ENCODE measurements around the gene GNB3.

GNB3 gene

DNA sequence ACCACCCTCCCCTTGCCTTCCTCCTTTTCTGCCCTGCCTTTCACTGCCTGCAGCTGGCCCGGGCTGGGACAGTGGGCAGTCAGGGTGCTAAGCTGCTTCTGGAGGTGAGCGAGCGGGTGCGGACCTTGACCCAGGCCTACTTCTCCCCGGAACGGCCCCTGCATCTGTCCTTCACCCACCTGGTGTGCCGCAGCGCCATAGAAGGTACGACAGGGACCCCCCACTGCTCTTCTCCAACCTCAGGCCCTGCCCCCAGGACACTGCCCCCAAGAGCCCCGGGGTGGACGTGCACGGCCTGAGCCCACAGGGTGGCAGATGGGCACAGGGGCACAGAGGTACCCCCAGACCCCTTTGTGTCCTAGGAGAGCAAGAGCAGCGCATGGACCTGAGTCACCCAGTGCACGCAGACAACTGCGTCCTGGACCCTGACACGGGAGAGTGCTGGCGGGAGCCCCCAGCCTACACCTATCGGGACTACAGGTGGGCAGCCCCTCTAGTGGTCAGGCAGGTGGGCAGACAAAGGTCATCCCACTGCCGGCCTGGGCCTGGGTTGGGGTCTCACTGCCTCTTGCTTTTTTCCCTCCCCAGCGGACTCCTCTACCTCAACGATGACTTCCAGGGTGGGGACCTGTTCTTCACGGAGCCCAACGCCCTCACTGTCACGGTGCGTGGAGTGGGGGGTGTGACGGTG lies 3.2 kb upstream of the GNB3 start:
- no peak overlapping the region for H3K4me3 ChIP-seq (ENCODE audit: low read length)
- DNase-seq (ENCODE audit: low read depth) = no peak
- TF ChIP-seq, protein P1, sequence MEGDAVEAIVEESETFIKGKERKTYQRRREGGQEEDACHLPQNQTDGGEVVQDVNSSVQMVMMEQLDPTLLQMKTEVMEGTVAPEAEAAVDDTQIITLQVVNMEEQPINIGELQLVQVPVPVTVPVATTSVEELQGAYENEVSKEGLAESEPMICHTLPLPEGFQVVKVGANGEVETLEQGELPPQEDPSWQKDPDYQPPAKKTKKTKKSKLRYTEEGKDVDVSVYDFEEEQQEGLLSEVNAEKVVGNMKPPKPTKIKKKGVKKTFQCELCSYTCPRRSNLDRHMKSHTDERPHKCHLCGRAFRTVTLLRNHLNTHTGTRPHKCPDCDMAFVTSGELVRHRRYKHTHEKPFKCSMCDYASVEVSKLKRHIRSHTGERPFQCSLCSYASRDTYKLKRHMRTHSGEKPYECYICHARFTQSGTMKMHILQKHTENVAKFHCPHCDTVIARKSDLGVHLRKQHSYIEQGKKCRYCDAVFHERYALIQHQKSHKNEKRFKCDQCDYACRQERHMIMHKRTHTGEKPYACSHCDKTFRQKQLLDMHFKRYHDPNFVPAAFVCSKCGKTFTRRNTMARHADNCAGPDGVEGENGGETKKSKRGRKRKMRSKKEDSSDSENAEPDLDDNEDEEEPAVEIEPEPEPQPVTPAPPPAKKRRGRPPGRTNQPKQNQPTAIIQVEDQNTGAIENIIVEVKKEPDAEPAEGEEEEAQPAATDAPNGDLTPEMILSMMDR (conservative IDR thresholded peaks at IDR 0.05; ENCODE audit: low read depth, low read length) = no peak

DNA sequence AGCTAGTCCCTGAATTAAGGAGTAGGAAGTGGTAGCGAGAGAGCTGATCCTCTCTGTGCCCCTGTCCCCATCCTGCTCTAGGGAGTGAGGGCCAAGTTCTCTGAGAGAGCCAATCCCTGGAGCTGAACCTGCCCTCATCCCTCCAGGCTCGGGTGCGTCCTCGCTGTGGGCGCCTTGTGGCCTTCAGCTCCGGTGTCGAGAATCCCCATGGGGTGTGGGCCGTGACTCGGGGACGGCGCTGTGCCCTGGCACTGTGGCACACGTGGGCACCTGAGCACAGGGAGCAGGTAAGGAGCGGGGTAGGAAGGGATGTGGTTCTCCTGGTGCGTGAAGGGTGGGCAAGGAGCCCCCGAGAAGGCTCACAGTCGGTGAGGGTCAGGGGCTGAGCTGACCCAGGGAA lies 1.9 kb upstream of the GNB3 start:
- no peak overlapping the region for H3K4me3 ChIP-seq (ENCODE audit: low read length)
- TF ChIP-seq, protein P1 (conservative IDR thresholded peaks at IDR 0.05; ENCODE audit: low read depth, low read length) = no peak
- DNase-seq (ENCODE audit: low read depth) = no peak

DNA sequence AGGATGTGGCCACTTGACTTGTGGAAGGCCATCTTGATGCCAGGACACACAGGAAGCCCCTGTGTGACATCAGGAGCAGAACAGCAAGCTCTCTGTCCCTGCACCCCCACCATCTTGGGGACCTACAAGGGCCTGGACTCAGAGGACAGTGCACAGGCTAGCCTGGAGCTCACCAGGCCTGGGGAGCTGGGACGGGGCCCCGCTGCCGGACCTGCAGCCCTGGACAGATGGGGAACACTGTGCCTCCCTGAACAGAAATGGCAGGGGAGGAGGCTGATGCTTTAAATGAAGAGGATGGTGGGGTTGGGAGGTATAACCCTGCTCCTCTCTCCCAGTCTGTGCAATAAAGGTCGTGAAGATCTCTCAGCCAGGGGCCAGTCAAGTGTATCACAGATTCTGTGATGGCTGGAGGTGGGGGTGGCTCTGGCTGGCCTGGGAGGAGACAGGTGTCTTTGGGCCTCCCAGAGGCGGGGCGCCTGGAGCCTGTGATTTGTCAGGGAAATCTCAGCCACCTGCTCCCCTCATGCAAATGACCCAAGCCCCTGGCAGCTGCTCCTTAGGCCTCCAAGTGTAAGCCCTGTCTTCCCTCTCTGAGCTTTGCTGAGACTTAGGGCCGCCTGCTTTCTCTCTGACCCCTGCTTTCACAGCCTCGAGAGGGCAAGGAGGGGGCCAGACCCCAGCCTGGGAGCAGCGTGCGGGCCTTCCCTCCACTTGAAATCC lies 1.1 kb upstream of the GNB3 start:
- TF ChIP-seq, protein P1 (conservative IDR thresholded peaks at IDR 0.05; ENCODE audit: low read depth, low read length) = no peak
- no peak for DNase-seq (ENCODE audit: low read depth)
- no peak overlapping the region for H3K4me3 ChIP-seq (ENCODE audit: low read length)

DNA sequence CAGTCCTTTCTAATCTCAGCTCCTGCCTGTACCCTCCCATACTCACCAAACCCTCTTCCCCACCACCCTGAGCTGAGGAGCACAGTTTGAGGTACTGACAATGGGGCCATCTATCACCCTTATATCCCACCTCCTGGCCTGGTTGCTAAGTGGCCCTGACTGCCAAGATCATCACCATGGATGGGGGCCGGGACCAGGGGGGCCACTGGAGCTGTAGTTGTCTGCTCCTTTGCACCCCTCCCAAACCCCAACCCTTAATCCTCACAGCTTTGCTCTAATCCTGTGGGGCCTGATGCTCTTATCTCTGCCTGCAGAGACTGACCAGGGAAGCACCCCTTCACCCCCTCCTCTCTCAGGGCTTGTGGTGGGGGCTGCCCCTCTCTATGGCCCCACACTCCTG lies 395 bp upstream of the GNB3 start:
- TF ChIP-seq, protein P1 (conservative IDR thresholded peaks at IDR 0.05; ENCODE audit: low read depth, low read length) = no peak
- no peak for DNase-seq (ENCODE audit: low read depth)
- no peak overlapping the region for H3K4me3 ChIP-seq (ENCODE audit: low read length)

DNA sequence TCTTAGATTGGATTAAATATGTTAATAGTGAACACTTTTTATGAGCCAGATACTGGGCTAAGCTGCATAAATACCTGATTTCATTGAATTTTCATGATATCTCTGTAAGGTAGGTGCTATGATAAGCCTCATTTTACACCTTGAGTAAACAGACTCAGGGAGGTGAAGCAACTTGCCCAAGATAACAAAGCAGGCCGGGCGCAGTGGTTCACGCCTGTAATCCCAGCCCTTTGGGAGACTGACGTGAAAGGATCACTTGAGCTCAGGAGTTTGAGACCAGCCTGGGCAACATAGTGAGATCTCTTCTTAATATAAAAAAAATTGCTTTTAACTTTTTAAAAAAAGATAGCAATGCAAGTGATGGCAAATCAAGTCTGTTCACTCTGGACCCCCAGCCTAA lies 1.4 kb downstream of the GNB3 start:
- DNase-seq (ENCODE audit: low read depth) = no peak
- TF ChIP-seq, protein P1 (conservative IDR thresholded peaks at IDR 0.05; ENCODE audit: low read depth, low read length) = no peak
- H3K4me3 ChIP-seq (ENCODE audit: low read length) = no peak overlapping the region

DNA sequence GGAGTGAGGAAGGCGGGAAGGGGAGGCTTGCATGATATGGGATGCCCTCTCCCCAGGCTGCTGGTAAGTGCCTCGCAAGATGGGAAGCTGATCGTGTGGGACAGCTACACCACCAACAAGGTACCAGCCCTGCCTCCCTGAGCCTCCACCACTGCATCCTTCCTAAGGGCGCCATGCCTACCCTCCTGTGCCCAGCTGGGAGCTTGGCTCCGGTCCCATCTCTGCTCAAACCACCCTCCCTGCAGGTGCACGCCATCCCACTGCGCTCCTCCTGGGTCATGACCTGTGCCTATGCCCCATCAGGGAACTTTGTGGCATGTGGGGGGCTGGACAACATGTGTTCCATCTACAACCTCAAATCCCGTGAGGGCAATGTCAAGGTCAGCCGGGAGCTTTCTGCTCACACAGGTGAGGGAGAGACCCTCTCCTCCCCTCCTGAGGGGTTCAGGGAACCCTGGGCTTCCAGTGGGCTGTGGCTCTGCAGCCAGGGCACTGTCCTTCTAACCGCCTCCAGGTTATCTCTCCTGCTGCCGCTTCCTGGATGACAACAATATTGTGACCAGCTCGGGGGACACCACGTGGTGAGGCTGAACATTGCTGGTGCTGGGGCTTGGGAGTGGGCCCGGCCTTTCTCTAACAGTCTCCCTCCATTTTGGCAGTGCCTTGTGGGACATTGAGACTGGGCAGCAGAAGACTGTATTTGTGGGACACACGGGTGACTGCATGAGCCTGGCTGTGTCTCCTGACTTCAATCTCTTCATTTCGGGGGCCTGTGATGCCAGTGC lies 2.6 kb downstream of the GNB3 start:
- no peak overlapping the region for H3K4me3 ChIP-seq (ENCODE audit: low read length)
- TF ChIP-seq, protein P1 (conservative IDR thresholded peaks at IDR 0.05; ENCODE audit: low read depth, low read length) = no peak
- no peak for DNase-seq (ENCODE audit: low read depth)

All from retinal pigment epithelial cell (primary cell).